ENCODE data around the gene CNTLN.

CNTLN gene

GRCh38 chr9:17134396-17135294 lies at the start of gene CNTLN:
TSS of gene CNTLN (plus strand) at chr9:17135040. CDS start at chr9:17135066, 26 bp downstream.
- Histone ChIP-seq H3K36me3 (ENCODE audit: insufficient read depth, low read length) (peaks cover 4% of the 10 kb centered on the region; the same call in 1 of the 2 replicates), H3K27ac (ENCODE audit: low read depth, low read length) (peak within 1 kb of the TSS; percentile 60), H3K27me3 (ENCODE audit: insufficient read depth, low read length) (no peaks in the 10 kb centered on the region), H3K4me1 (ENCODE audit: control insufficient read depth, insufficient read depth, low read length, unreplicated experiment) (peaks cover 20% of the 10 kb centered on the region), H3K4me3 (ENCODE audit: low read depth, low read length) (peak within 1 kb of the TSS; percentile 94), H3K79me2 (ENCODE audit: control insufficient read depth, insufficient read depth, low read length, unreplicated experiment) (peaks cover 38% of the 10 kb centered on the region), H2AFZ (ENCODE audit: low read length, unreplicated experiment) (peak within 1 kb of the TSS; percentile 100)

- H3K36me3 ChIP-seq (ENCODE audit: insufficient read depth, low read length) = no peaks in the 10 kb centered on the region
- H2AFZ ChIP-seq (ENCODE audit: low read length, unreplicated experiment) = no peak overlapping the region
- H3K79me2 ChIP-seq (ENCODE audit: control insufficient read depth, insufficient read depth, low read length, unreplicated experiment) = no peaks in the 10 kb centered on the region
- peaks cover 3% of the 10 kb centered on the region for H3K4me1 ChIP-seq (ENCODE audit: control insufficient read depth, insufficient read depth, low read length, unreplicated experiment)
- H3K4me3 ChIP-seq (ENCODE audit: low read depth, low read length) = no peak overlapping the region
- H3K27me3 ChIP-seq (ENCODE audit: insufficient read depth, low read length) = no peaks in the 10 kb centered on the region
- no peak overlapping the region for H3K27ac ChIP-seq (ENCODE audit: low read depth, low read length)
These were observed 46.3 kb upstream of the CNTLN start for GRCh38 chr9:17088566-17088965.

GRCh38 chr9:17090041-17090440 lies 44.8 kb upstream of the CNTLN start:
- H3K4me3 ChIP-seq (ENCODE audit: low read depth, low read length) = no peak overlapping the region
- H3K27me3 ChIP-seq (ENCODE audit: insufficient read depth, low read length) = no peaks in the 10 kb centered on the region
- peaks cover 3% of the 10 kb centered on the region for H3K4me1 ChIP-seq (ENCODE audit: control insufficient read depth, insufficient read depth, low read length, unreplicated experiment)
- H3K79me2 ChIP-seq (ENCODE audit: control insufficient read depth, insufficient read depth, low read length, unreplicated experiment) = no peaks in the 10 kb centered on the region
- no peak overlapping the region for H3K27ac ChIP-seq (ENCODE audit: low read depth, low read length)
- H3K36me3 ChIP-seq (ENCODE audit: insufficient read depth, low read length) = no peaks in the 10 kb centered on the region
- H2AFZ ChIP-seq (ENCODE audit: low read length, unreplicated experiment) = no peak overlapping the region

DNA sequence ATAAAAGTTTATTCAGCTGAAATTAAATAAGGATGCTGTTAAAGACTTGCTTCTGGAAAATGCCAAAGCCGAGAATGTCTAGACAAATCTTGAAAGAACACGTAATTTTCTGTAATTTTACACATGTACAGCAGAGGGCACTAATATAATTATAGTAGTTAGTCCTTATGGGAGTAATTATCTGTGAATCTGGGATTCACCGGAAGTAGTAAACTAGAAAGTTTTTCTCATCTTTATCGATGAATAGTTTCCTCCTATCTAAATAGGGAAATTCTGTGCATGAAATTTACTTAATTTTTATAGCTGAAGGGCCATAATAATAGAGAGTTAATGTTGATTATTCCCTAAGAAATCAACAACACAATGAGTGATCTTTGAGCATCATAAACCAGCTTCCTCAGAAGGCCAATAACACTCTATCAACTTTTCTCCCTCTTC lies 18.4 kb upstream of the CNTLN start:
- Histone ChIP-seq H3K27me3 (ENCODE audit: insufficient read depth, low read length) (no peaks in the 10 kb centered on the region), H3K4me3 (ENCODE audit: low read depth, low read length) (no peak overlapping the region), H2AFZ (ENCODE audit: low read length, unreplicated experiment) (peak overlapping the region; percentile 87), H3K36me3 (ENCODE audit: insufficient read depth, low read length) (no peaks in the 10 kb centered on the region), H3K4me1 (ENCODE audit: control insufficient read depth, insufficient read depth, low read length, unreplicated experiment) (no peaks in the 10 kb centered on the region), H3K27ac (ENCODE audit: low read depth, low read length) (no peak overlapping the region), H3K79me2 (ENCODE audit: control insufficient read depth, insufficient read depth, low read length, unreplicated experiment) (no peaks in the 10 kb centered on the region)

DNA sequence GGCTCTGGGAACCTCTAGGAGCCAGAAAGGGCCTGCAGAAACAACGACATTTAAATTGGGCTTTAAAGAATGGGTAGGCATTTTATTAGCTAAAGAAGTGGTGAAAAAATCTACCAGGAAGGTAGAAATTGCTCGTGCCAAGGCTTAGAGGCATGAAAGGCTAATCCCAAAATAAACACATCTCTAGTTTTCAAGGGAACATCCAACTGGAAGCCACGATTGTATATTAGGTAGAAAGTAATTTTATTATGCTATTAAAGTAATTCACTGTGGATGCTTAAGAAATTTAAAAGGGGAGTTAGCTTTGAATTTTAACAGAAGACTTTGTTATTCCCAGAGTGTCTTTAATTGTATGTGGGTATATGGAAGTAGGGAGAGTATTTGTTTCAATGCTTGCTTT lies 17.5 kb upstream of the CNTLN start:
- H2AFZ ChIP-seq (ENCODE audit: low read length, unreplicated experiment) = peak overlapping the region; percentile 87
- H3K36me3 ChIP-seq (ENCODE audit: insufficient read depth, low read length) = no peaks in the 10 kb centered on the region
- no peaks in the 10 kb centered on the region for H3K79me2 ChIP-seq (ENCODE audit: control insufficient read depth, insufficient read depth, low read length, unreplicated experiment)
- H3K27me3 ChIP-seq (ENCODE audit: insufficient read depth, low read length) = no peaks in the 10 kb centered on the region
- H3K27ac ChIP-seq (ENCODE audit: low read depth, low read length) = no peak overlapping the region
- no peaks in the 10 kb centered on the region for H3K4me1 ChIP-seq (ENCODE audit: control insufficient read depth, insufficient read depth, low read length, unreplicated experiment)
- H3K4me3 ChIP-seq (ENCODE audit: low read depth, low read length) = no peak overlapping the region

- H2AFZ ChIP-seq (ENCODE audit: low read length, unreplicated experiment) = no peak overlapping the region
- no peaks in the 10 kb centered on the region for H3K79me2 ChIP-seq (ENCODE audit: control insufficient read depth, insufficient read depth, low read length, unreplicated experiment)
- no peak overlapping the region for H3K4me3 ChIP-seq (ENCODE audit: low read depth, low read length)
- H3K27me3 ChIP-seq (ENCODE audit: insufficient read depth, low read length) = no peaks in the 10 kb centered on the region
- H3K4me1 ChIP-seq (ENCODE audit: control insufficient read depth, insufficient read depth, low read length, unreplicated experiment) = no peaks in the 10 kb centered on the region
- H3K36me3 ChIP-seq (ENCODE audit: insufficient read depth, low read length) = no peaks in the 10 kb centered on the region
- no peak overlapping the region for H3K27ac ChIP-seq (ENCODE audit: low read depth, low read length)
These were observed 14.6 kb upstream of the CNTLN start for GRCh38 chr9:17120203-17120602.

- no peaks in the 10 kb centered on the region for H3K27me3 ChIP-seq (ENCODE audit: insufficient read depth, low read length)
- H3K27ac ChIP-seq (ENCODE audit: low read depth, low read length) = no peak overlapping the region
- no peaks in the 10 kb centered on the region for H3K36me3 ChIP-seq (ENCODE audit: insufficient read depth, low read length)
- H2AFZ ChIP-seq (ENCODE audit: low read length, unreplicated experiment) = no peak overlapping the region
- H3K4me3 ChIP-seq (ENCODE audit: low read depth, low read length) = no peak overlapping the region
- no peaks in the 10 kb centered on the region for H3K79me2 ChIP-seq (ENCODE audit: control insufficient read depth, insufficient read depth, low read length, unreplicated experiment)
- H3K4me1 ChIP-seq (ENCODE audit: control insufficient read depth, insufficient read depth, low read length, unreplicated experiment) = no peaks in the 10 kb centered on the region
These were observed 13.6 kb upstream of the CNTLN start for GRCh38 chr9:17121264-17121663.

- Histone ChIP-seq H3K27me3 (ENCODE audit: insufficient read depth, low read length) (no peaks in the 10 kb centered on the region), H3K4me1 (ENCODE audit: control insufficient read depth, insufficient read depth, low read length, unreplicated experiment) (peaks cover 7% of the 10 kb centered on the region), H2AFZ (ENCODE audit: low read length, unreplicated experiment) (no peak overlapping the region), H3K4me3 (ENCODE audit: low read depth, low read length) (no peak overlapping the region), H3K27ac (ENCODE audit: low read depth, low read length) (no peak overlapping the region), H3K36me3 (ENCODE audit: insufficient read depth, low read length) (no peaks in the 10 kb centered on the region), H3K79me2 (ENCODE audit: control insufficient read depth, insufficient read depth, low read length, unreplicated experiment) (no peaks in the 10 kb centered on the region)
These were observed 4.5 kb upstream of the CNTLN start for GRCh38 chr9:17130291-17130690.

DNA sequence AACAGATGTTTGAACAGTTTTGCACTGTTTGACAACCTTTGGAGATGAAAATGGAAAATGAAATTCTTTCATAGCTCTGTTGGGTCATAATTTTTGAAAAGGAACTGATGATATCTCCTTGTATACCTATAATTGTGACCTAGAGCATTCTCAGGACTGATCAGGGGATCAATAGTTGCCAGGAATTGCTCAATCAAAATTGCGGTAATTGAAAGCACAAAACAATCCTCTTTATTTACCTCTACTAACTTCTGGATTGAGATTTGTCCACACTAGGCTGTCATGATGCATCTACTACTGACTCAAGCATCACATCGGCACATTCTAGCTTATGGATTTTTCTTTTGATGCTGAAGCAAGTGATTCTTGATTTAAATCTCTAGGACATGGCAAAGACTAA lies 4.1 kb upstream of the CNTLN start:
- H3K4me1 ChIP-seq (ENCODE audit: control insufficient read depth, insufficient read depth, low read length, unreplicated experiment) = peaks cover 7% of the 10 kb centered on the region
- H3K27me3 ChIP-seq (ENCODE audit: insufficient read depth, low read length) = no peaks in the 10 kb centered on the region
- H3K79me2 ChIP-seq (ENCODE audit: control insufficient read depth, insufficient read depth, low read length, unreplicated experiment) = peaks cover 4% of the 10 kb centered on the region
- no peak overlapping the region for H3K4me3 ChIP-seq (ENCODE audit: low read depth, low read length)
- H3K27ac ChIP-seq (ENCODE audit: low read depth, low read length) = no peak overlapping the region
- H2AFZ ChIP-seq (ENCODE audit: low read length, unreplicated experiment) = no peak overlapping the region
- H3K36me3 ChIP-seq (ENCODE audit: insufficient read depth, low read length) = no peaks in the 10 kb centered on the region

DNA sequence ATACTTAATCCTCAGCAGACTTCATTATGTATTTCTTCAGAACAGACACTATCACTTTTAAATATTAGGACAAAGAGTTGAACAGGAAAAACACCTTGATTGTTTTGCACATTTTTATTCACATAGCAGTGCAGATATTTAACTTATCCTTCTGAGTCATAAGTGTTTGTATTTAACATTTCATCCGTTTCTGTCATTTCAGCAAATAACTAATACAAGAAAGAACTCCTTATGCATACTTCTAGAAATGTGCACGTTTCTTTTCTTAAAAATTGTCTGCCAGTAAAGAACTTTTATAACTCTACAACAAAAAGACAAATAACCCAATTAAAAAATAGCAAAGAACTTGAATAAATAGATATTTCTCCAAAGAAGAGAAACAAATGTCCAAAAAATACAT lies 3.3 kb upstream of the CNTLN start:
- Histone ChIP-seq H3K4me1 (ENCODE audit: control insufficient read depth, insufficient read depth, low read length, unreplicated experiment) (peaks cover 7% of the 10 kb centered on the region), H3K27ac (ENCODE audit: low read depth, low read length) (no peak overlapping the region), H3K27me3 (ENCODE audit: insufficient read depth, low read length) (no peaks in the 10 kb centered on the region), H3K36me3 (ENCODE audit: insufficient read depth, low read length) (no peaks in the 10 kb centered on the region), H3K4me3 (ENCODE audit: low read depth, low read length) (no peak overlapping the region), H3K79me2 (ENCODE audit: control insufficient read depth, insufficient read depth, low read length, unreplicated experiment) (peaks cover 12% of the 10 kb centered on the region), H2AFZ (ENCODE audit: low read length, unreplicated experiment) (no peak overlapping the region)

Data from ACC112 (cell line).